ENCODE results near the gene TEX36. TPM values are rescaled to one million over a fixed set of nuclear protein-coding genes. Genes with fewer than 3 reads are reported as not detected.
"Not testable (repeated sequence)": the region's sequence is repeated elsewhere in the genome, so short reads cannot be mapped to it uniquely, and the experiment has no call there.

The TEX36 gene, protein sequence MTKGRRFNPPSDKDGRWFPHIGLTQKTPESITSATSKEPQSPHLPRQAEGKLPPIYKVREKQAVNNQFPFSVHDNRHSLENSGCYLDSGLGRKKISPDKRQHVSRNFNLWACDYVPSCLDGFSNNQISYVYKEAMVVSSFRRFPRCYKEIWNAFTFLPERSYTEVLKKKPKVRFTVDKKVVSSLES
- not detected for total RNA-seq

DNA sequence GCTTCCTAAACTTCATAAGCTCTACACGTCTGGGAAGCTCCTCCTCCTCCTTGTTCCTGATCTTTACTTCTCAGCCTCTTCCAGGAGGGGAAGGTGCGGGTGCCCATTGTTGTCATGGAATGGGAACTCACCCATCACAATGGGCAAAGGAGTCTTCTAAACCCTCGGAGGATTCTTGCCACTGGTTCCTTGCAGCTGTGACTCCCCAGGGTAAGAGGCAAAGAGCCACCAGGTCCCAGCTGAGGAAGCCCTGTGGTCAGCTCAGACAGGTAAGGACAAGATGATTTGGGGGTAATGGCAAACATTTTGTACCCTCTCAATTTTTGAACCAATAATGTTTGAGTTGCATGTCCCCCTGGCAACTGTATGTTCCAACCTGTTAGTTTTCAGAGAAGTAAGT is at the start of gene TEX36:
TSS of gene TEX36 (minus strand) at position 101 of the 400 bp plus-strand sequence. CDS start 174 bp downstream, outside the sequence.
- no peak for DNase-seq

DNA sequence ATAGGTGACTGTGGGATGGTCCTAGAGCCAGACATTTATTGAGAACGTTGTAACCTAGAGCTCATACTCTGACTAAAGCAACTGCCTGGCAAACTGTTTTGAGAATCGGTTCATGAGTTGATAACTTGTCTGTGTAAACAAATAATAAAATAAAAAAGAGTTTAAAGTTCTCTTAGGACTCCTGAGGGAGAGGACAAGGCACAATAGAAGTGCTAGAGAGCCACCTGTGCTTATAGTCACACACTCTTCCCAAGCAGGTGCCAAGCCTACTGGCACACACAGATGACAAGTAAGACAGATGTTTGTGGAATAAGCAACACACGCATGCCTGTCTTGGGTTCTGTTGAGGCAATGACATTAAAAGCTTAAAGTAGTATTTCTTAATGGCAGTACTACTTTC is 44.5 kb upstream of the TEX36 start:
- DNase-seq = no peak

DNA sequence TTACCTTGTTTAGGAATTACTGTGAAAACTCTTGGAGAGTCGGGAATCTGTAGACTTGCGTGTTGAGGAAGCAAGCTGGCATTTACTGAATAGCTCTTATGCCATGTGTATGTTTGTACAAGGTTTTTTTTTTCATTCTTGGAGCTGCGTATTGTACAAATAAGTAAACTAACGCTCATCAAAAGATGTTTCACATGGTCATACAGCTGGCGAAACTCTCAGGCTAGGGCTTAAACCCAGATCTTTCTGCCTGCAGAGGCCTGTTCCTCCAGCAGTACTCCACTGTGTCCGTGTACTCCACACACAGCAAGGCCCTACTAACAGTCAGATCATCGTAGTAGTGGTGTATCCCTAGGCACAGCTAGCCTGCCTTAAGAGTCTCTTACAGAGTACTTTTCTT is 44.0 kb upstream of the TEX36 start:
- DNase-seq = no peak

DNA sequence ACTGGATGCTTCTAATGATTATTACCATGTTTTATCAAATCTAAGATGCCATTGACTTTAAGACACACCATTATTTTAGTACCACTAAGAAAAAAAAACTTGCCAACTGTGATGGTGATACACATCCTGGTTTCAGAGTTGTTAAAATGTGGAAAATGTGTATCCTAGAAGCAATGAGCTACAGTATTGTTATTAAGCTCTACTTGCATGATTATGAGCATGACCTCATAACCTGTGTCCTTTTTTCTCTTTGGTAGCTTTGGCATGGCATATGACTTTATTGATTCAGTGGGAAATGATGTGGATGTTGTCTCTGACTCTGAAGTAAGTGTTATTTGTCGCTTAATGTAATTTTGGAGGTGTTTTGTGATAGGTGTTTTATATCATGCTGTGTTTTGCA is 39.8 kb upstream of the TEX36 start:
- no peak for DNase-seq

DNA sequence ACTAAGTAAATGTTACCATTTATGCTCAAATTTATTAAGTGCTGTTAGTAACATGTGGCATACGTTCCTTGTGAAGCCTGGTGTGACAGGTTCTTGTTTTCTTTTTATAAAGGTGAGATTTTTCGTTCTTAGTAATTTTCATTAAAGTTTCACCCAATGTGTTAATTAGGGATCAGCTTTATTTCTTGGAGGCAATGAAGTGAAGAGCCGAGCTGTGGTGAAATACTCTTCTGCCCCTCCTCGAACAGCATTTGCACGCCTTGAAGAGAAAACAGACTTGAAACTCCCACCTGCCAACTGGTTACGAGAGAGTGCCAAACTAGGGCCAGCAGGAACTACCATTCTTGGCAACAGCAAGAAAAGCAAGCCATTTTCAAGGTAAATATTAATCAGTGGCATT is 38.1 kb upstream of the TEX36 start:
- DNase-seq = no peak

DNA sequence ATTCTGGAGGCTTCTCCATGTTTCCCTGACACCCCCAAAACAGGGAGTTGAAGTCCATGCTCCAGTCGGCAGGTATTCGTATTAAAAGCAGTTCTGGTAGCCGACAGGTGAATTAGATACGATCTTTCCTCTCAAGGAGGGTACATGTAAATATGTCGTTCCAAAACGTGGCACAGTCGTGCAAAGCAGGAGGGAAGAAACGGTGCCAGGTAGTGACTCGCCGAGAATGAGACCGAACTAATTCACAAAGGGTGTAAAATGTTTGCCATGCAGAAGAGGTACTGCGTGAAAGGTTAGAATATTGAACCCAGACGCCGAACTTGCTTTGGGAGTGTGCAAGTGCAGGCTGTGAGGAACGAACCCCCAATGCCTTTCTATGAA is 37.0 kb upstream of the TEX36 start:
- no peak for DNase-seq

DNA sequence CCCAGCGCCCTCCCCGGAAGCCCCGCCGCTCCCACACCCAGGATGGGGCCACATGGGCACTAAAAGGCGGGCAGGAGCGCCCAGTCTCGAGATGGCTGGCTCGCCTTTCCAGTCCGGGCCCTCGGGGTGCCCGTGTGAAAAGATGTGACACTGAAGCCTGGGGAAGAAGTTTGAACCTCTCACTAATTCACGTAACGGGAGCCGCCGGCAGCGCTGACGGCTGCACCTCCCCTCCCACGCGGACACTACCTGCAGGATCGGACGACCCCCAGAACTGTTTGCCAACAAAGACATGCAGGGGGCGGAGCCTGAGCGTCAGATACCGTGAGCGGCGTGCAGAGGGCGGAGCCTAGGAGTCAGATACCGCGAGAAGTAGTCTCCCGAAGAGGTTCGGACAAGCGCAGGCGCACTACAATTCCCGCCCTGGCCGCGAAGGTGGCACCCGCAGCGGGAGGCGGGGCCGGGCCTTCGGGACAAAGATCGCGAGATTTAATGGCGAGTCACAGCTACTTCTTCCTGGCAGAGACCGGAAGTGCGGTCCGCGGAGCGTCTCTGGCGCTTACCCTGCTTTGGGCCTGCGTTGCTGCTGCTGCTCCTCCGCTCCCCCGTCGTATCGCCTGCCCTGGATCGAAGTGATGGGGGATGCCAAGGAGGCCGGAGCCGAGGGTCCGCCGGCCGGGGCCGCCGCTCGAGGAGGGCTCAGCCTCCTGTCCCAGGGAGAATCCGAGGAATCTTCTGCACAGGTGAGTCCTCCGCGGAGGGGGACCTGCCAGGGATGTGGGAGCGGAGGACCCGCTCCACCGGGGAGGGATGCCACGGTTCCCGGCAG is 36.4 kb upstream of the TEX36 start, which contains the start of gene EDRF1:
TSS of gene EDRF1 (plus strand) at position 537 of the 829 bp plus-strand sequence. CDS start at position 636, 99 bp downstream.
- DNase-seq = peak; percentile 99

DNA sequence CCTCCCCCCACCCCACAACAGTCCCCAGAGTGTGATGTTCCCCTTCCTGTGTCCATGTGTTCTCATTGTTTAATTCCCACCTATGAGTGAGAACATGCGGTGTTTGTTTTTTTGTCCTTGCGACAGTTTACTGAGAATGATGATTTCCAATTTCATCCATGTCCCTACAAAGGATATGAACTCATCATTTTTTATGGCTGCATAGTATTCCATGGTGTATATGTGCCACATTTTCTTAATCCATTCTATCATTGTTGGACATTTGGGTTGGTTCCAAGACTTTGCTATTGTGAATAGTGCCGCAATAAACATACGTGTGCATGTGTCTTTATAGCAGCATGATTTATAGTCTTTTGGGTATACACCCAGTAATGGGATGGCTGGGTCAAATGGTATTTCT is 31.8 kb upstream of the TEX36 start:
- not testable (repeated sequence) for DNase-seq

DNA sequence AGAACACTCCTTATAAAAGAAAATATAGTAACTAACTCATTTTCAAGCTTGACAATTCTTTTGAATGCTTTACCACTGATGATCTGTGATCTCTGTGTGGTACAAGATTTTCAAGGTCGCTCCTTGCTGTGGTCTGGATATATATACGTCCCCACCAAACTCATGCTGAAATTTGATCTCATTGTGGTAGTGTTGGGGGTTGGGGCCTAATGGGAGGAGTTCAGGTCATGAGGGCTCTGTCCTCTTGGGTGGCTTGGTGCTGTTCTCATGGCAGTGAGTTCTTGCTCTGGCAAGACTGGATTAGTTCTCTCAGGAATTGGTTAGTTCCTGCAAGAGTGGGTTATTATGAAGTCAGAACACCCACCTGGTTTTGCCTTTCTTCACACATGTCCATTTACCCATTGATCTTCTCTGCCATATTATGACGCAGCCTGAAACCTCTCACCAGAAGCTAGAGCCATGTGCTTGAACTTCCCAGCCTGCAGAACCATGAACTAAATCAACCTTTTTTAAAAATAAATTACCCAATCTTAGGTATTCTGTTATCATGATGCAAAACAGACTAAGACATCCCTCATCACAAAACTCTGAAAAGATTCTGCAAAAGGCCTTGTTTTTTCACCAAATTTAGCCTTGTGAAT is 28.3 kb upstream of the TEX36 start:
- DNase-seq = no peak

DNA sequence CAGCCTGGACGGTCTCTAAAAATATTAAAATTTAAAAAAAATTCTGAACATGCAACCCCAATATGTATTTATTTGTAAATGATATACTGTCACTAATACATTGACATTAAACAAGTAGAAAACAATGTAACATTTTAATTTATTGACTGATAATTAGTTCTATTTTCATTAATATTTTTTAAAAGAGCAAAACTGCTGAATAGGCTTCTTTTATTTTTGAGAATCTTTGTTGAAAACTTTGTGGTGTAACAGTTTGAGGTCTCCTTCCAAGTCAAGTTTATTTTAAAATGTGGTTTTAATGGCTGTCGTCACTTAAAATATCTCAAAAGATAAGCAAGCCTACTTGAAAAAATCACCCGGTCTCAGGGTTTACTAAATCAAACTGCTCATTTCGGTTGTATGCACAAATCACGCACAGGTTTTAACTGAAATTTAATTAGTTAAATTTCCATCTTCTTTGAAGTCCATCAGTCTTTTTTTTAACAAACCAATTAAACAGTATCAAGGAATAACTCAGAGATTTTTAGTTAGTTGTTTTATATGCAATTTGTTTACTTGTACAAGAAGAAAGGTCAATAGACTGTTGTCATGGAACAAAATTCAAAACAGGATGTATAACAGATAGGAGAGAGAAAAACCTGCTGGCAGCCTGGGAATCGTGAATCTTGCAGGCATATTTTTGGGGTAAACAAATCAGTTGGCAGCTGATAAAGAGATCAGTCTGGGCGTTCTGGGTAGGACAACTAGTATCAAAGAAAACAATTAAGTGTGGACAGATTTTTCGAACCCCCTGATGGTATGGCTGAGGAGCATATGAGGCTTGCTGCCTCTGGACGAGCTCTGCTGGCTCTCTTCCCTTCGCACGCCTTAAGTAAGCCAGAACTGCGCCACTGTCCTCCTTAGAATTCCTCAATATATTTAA is 26.9 kb upstream of the TEX36 start:
- no peak for DNase-seq

DNA sequence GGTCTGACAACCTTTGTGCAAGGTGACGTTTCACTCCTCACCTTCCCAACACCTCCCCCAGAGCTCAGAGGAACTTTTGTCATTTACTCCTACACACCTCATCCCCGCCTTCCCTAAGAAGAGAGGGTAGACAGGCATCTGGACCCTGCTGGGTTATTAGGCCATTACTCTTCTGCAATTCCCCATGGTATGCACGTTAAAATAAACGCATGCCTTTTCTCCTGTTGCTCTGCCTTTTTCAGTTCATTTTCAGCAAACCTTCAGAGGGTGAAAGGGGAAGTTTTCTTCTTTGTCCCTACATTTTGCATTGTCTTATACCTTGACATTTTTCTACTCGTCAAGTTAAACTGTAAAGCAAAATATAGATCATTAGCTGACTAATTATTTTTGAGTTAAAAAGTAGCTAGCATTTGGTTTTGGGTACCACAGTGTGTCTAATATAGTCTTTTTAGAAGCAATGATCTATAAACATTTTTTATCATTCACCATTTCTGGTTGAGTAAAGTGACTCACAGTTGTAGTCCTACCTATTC is 26.1 kb upstream of the TEX36 start:
- DNase-seq = no peak

DNA sequence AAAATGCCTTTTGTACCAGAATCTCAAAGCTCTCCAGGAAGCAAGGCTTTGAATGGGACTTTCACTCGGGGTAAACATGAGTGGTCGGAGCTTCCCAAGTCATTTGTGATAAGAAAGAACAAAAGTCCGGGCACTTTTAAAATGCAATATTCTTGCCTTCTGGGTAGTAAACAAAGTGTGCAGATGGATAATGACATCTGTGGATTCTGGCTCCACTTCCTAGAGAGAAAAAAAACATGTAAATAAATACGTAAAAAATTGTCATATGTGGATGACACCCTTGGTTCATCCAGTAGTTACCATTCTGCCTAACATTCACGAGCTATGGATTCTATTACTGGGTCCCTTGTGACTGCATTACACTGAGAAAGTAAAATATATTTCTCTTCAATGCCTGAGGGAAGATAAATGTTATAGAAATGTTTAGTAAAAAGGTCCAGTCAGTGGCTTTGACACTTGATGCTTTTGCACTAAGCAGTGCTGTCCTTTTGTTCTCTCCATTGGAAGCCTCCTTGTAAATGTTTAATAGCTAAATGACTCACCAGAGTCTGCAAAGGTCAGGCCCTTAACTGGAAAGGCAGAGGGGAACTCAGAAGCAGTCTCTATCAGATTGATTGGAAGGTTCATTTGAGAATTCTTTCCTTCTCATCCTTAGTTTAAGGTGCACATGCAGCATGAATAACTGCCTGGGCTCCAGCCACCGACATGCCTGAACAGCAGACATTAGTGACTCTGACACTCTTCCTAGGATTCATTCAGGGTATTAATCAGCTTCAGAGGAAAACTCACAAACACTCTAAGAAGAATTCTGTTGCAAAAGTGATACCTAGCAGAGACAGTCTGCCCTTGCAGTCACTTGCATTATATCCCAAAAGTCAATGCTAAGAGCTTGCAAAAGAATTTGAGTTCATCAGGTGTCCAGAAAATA is 24.8 kb upstream of the TEX36 start:
- no peak for DNase-seq

DNA sequence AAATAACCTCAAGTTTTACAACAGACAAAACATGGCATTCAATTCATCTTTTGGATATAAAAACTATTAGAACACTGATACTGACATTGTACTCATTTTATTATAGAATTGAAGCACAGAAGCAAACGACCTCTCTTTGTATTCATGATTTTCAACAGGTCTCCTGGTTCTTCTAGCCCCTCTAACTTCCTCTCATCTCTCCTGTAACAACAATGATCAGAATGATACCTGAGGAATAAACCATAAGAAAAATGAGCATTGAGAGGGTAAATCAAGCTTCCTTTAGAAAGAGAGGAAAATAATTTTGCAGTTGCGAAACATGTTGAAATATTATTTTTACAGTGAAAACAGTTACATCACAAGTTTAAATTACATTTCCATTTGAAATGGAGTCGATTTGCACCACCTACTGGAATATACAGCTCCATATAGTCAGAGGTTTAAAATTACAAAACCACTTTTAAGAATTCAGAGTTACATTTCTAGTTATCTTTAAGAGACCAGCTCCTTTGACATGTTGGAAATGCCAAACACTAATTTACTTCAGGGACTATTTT is 17.5 kb upstream of the TEX36 start:
- peak; percentile 50 for DNase-seq

DNA sequence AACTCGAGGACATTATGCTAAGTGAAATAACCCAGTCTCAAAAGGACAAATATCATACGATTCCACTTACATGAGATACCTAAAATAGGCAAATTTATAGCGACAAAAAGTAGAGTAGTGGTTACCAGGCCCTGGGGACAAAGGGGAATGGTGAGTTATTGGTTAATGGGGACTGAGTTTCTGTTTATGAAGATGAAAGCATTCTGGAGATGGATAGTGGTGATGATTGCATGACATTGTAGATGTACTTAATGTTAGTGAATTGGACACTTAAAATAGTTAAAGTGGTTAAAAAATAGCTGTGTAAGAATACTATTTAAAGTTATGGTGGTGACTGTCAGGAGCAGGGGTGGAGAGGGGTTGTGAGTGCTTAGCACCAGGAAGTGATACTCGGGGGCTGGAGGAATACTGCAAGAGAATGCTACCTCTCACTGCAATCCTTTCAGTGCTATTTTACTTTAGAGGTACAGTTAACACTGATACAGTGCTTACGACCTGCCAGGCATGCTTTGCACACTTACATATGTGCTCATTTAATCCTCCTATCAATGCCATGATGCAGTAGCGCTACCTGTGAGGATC is 16.7 kb upstream of the TEX36 start:
- no peak for DNase-seq

DNA sequence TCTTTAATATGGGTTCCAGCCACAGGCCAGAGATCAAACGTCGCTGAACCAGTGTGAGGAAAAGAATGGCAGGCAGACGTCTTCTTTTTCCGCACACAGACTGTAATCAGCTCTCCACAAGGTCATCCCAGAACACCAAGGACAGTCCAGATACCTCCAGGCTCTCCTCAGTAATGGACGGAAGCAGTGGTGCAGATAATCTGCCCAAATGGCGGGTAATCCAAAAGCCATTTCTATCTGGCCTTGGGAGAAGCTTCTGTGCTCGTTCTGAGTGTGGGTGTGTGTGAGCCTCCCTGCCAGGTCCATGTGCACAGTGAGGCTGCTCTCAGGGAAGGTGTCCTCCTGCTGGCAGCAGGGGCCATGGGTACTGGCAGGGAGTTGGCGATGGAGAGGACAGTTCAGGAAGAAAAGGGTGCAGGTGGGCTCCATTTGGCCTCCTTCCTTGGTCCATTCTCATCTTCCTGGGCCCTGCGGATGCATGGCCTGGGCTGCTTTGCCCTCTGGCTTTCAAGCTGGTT is 15.6 kb upstream of the TEX36 start:
- DNase-seq = no peak

DNA sequence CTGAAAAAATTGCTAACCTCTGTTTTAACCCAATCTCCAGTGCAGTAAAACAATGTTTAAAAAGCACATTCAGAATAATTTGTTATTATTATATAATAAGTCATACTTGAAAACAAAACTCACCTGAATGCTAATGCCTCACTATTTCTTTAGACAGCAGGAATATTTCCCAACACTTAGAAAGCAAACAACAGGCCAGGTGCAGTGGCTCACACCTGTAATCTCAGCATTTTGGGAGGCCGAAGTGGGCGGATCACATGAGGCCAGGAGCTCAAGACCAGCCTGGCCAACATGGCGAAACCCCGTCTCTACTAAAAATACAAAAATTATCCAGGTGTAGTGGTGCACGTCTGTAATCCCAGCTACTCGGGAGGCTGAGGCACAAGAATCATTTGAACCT is 13.9 kb upstream of the TEX36 start:
- not testable (repeated sequence) for DNase-seq

DNA sequence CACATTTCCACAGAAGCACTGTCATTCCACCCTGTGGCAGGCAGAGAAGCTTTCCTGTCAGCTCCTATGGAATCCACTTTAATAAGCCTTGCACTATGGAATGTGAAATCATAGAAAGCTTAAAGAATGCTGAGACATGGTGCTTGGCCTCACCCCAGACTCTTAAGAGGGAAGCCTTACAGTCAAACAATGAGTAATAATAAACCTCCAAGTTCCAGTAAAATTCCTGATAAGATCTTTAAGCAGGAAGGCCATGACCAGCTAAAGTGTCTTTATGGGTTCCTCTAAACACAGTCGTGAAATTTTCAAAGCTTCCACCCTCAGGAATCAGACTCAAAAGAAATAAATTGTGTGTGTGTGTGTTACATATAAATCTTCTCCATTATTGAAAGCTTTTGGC is 11.9 kb upstream of the TEX36 start:
- no peak for DNase-seq

DNA sequence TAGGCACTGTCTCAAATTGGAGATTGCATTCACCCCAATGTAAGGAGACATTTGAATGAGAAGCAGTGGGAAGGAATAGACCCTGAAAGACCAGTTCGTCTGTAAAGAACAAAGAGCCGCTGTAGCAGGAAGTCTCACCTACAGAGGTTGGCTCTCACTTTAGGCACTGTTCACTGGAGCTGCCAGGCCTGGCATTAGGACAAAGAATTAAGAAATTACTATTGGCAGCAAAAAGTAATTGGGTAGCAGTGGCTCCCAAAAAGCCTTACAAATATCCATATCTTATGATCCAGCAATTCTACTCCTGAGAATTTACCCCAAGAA is 10.5 kb upstream of the TEX36 start:
- no peak for DNase-seq

DNA sequence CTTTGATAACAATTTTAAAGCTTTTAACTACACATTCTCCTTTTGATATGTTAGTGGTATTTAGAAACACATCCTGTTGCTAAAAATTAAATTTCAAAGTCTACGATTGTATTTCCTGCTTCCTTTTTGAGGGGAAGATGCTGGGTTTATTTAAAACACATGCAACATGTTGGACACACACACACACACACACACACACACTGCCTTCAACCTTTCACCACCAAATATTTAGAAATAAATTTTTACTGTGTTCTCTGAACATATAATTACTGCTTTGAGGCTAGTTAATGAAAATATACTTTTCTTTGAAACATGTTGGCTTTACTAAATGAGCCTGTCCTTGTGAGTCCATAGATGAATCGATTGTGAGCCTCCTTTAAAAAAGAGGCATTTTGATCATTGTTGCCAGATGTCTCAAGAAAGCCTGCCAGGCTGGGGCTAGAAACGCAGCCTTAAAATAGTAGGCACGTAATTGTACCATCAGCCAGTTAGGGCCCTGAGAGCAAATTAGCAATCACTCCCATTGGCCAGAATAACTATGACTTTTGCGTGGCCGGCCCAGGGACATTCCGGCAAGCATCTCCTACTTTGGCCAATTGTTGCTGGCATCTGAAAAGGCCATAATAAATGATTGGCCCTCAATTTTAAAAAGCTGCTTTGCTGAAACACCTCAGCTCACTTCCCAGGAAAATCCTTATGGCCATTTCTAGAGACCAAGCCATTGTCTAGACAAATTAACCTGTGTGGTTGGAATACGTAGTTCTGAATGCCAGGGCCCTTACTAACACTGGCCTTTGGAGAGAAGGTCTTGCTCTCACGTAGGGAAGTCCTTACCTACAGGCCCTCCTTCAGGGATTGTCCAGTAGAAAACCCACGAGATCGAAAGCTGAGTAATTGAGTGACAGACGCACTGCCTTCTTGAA is 9.9 kb upstream of the TEX36 start:
- peak; percentile 35 for DNase-seq

All from skin of body (tissue), 2 donors.